GM21381 (cell line): ENCODE measurements around the gene ARHGEF40.

Experiments
- ATAC-seq: cut with Tn5 transposase; IDR thresholded peaks from one replicate; pipeline ENCODE4 v1.9.1; 2021; ENCODE audit warnings: mild to moderate bottlenecking, moderate library complexity; ENCODE audit not compliant: unreplicated experiment

The ARHGEF40 gene

DNA sequence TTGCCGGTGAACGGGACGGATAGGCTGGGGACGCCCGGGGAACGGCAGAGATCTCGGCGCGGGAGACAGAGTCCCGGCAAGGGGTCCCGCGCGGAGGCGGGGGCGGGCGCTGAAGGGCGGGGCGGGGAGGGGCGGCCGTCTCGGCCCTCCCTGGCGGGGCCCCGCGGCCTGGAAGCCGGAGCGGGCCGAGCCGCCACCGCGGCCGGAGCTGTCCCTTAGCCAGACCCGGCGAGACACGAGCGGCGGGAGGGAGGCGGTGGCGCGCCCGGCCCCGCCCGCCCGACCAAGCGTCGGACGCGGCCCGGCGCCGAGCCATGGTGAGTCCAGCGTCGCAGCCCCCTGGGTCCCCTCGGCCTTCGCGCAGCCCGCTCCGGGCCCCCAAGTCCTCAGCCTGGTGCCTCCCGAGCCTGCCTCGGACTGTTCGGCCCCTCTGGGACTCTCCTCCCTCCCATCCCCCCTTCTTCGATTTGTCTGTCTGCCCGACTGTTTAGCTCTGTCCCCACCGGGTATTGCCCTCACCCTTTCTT lies at the start of gene ARHGEF40:
ARHGEF40 (plus strand) TSS at position 222 of the 527 bp plus-strand sequence; CDS start at position 315, 93 bp downstream.
- ATAC-seq, result no peak

- ATAC-seq, result no peak
These were observed 49.0 kb upstream of the ARHGEF40 start for GRCh38 chr14:21020977-21021545.

- no peak for ATAC-seq
These were observed 47.4 kb upstream of the ARHGEF40 start for GRCh38 chr14:21022686-21023085.

GRCh38 chr14:21023174-21023573 lies 46.9 kb upstream of the ARHGEF40 start:
- ATAC-seq, result no peak

DNA sequence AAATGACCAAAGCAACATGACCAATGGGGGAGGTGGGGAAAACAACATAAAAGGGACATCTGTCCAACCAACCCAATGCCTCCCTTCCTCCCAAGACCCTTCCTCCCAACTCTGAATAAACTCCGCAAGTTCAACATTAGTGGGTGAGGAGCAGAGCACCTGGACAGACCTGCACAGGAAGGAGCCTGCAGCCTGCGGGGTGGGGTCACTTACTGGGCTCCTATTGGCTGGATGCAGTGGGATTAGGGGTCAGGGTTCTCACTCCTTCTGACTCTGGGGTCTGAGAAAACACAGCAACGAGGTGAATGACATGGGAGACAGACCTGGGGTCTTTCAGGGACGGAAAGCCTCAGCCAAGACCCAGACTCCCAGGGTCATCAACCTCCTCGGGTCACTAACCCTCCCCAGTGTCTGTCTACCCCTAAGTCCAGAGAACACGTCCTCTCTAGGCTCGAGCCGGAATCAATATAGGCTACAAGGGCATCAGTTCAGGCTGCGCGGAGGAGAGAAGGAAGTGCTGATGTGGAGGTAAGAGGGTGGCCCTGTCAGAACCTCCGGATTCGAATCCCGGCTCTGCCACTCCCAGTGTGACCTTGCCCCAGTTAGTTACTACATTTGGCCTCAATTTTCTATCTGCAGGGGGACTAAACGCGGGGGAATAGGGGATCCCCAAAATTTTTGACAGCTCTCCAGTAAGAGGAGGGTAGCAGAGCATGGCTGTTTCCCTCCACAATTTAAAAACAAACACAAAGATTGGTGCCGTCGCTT lies 46.1 kb upstream of the ARHGEF40 start:
- no peak for ATAC-seq

GRCh38 chr14:21024585-21025370 lies 45.3 kb upstream of the ARHGEF40 start, which contains the start of gene NDRG2:
Gene NDRG2 (minus strand): TSS chr14:21025061. CDS start chr14:21023315, 1,746 bp downstream.
- no peak for ATAC-seq

- ATAC-seq, result no peak
These were observed 44.5 kb upstream of the ARHGEF40 start for GRCh38 chr14:21025371-21026273.

DNA sequence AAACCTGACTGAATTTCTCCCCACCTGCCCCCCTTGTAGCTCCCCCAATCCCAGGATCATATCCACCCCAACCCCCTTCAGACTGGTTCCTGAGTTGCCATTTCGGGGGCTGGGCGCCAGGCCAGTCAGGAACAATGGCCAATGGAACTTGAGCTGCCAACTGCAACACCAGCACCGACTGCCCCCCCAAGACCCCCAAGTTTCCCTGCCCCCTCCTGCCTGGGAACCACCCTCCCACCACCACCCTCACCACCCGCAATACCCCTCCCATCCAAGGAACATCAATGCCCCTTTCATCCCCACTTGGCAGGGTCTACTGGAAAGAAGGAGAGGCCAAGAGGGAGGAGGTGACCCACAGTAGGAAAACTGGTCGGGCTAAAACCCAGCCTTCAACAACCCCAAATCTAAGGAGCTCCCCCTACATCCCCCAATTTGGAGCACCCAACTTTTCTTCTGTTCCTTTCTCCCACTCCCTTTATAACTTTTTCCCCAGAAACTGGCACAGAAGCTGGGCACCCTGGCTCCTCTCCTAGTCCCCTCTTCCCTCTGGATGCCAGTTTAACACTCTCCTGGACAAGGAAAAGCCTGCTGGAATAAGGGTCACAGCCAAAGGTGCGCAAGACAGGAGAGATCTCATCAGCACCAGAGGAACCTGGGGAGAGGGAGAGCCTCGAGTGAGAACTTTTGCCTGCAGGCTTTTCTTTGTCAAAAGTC lies 43.7 kb upstream of the ARHGEF40 start:
- no peak for ATAC-seq

DNA sequence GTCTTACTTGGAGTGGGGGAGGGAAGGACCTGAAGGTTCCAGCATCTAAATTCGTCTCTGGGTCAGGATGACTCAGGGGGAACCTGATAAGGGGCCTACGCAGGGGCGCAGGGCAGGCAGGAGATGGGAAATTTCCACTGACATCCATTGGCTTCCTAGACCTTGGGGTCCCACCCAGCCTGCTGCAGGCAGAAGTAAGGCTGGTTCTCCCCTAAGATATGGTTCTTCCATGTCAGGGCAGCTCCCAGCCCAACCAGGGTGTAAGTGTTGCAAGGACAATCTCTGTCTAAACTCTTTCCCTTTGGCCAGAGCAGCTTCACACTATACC lies 43.2 kb upstream of the ARHGEF40 start:
- no peak for ATAC-seq

DNA sequence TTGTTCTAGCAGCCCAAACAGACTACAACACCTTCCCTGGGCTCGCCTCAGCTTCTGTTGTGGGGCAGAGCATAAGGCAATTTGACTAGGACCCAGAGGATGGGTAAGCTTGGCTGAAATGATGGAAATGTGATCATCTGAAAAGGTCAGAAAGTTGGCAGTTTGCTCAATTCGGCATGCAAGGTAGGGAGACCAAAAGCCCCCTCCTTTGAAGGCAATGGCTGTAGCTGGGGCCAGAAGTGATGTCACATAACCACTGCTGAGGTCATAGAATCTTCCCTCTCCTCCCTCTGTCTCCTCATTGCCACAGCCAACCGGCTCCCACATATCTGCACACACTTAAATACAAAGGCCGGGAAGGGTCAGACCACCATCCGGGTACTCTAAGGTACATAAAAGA lies 40.2 kb upstream of the ARHGEF40 start, which contains the start of gene TPPP2:
TPPP2 (plus strand) TSS at position 301 of the 400 bp plus-strand sequence. CDS start 365 bp downstream, outside the sequence.
- no peak for ATAC-seq

DNA sequence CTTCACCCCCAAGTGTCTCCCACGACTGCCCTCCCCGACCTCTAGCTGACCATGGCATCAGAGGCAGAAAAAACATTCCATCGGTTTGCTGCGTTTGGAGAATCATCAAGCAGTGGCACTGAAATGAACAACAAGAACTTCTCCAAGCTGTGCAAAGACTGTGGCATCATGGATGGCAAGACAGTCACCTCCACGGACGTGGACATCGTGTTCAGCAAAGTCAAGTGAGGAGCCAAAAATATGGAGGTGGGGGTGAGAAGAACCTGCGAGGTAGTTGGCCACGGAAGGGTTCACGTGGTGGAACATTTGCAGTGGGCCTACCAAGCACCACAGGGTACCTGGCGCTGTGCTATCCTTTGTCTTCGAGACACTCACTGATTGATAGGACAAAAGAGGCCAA lies 39.6 kb upstream of the ARHGEF40 start:
- no peak for ATAC-seq

- no peak for ATAC-seq
These were observed 37.6 kb upstream of the ARHGEF40 start for GRCh38 chr14:21032326-21033132.

GRCh38 chr14:21033133-21033698 lies 36.9 kb upstream of the ARHGEF40 start:
- no peak for ATAC-seq

DNA sequence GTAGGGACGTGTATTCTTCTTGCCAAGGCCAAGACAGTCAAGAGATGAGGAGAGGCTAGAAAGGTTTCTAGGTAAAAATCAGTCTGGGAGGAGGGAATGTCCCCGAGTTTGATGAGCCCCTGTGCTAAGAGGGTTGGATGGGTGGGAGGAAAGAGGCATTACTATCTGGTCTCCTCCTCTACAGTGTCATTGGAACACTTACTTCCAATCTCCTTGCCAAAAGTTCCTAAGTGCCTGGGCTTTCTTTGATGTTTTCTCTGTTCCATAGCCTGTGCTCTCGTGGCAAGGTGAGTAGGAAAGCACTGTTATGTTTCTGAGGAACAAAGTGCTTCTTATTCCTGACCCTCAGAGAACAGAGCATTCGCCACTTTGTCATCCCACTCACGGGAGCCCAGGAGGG lies 35.4 kb upstream of the ARHGEF40 start, which contains the start of gene RNASE13:
RNASE13 (minus strand) TSS at position 101 of the 400 bp plus-strand sequence. CDS start 519 bp downstream, outside the sequence.
- ATAC-seq, result no peak

DNA sequence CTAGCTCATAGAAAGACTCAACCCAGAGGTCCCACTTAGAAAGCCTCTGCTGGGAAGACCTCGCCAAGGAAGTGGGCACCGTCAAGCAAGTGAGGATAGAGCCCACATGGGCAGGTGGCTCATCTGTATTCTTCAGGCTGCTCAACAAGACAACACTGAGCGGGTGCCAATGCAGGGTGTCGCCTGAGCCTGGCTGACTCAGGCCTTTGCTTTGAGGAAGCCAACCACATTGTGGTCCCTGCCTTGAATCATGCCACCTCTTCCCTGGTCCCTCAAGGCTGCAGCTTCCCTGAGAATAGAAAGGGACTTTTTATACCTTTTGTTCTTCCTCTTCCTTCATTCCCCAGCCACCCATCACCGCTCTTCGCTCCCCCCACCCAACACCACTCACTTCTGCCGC lies 33.4 kb upstream of the ARHGEF40 start:
- ATAC-seq, result no peak

DNA sequence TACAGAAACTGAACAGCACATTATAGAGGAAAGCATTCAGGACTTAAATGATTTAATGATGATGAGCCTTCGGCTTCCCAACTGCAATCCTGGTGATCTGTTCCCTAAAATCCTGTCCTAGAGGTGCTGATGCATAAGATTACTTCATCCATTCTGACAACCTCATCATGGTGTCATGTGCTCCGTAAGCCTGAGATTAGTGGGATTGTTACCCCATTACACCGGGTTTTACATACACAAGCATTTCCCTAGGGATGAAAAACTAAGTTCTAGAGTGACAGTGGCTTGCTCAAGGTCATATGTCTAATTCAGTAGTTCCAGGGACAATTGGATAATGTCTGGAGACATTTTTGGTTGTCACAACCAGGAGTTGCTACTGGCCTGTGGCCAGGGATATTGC lies 32.9 kb upstream of the ARHGEF40 start:
- ATAC-seq, result no peak

DNA sequence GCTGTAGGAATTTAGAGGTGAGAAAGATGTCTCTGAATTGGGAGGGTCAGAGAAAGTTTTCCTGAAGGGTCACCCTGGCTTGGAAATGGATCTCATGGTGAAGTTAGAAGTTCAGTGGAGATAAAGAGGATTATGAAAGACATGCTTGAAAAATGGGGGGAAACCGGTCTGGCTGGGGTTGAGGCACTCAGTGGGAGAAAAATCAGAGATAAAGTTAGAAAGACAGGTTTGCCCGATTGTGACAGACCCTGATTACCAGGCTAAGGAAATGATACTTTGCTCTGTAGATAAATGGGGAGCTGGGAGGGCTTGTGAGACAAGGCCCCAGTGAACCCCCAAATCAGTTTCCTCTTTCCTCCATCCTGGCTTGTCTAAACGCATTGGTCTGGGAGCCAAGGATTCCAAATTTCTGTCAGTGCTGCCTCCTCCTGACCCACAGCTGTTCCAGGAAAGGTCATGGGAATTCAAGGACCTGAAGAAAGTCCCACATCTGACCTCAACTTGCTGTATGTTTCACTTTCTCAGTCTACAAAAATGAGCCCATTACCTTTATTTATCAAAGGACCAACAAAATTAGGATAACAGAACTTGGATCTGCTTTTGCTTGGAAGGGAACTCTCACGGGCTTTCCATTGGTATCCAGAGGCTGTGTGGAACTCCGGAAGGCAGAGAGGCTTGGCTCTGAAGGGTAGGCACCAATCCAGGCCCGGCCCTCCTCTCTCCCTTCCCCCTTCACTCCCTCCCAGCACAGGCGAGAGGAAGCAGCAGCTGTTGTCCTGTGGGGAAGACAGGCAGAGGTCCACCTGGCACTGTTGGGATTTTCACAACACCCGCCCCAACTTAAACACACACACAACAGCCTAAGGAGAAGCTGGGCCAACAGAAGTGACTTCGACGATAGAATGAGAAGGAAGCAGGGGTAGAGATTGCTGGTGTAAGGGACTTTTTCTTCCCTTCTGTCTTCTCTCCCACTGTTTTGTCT lies 31.4 kb upstream of the ARHGEF40 start:
- no peak for ATAC-seq
